ENCODE results near the gene TBX19.

TBX19 gene

GRCh38 chr1:168285521-168285790 lies 4.8 kb downstream of the TBX19 start:
- DNase-seq = no peak

GRCh38 chr1:168285971-168286927 lies 5.6 kb downstream of the TBX19 start:
- no peak for DNase-seq

- no peak for DNase-seq
These were observed 6.6 kb downstream of the TBX19 start for GRCh38 chr1:168287237-168287664.

- DNase-seq = no peak
These were observed 7.8 kb downstream of the TBX19 start for GRCh38 chr1:168288311-168289052.

GRCh38 chr1:168291222-168291837 lies 10.7 kb downstream of the TBX19 start:
- DNase-seq = no peak

GRCh38 chr1:168293356-168293755 lies 12.7 kb downstream of the TBX19 start:
- DNase-seq = no peak

- DNase-seq = no peak
These were observed 14.9 kb downstream of the TBX19 start for GRCh38 chr1:168295411-168296114.

GRCh38 chr1:168297019-168297730 lies 16.5 kb downstream of the TBX19 start:
- DNase-seq = no peak

GRCh38 chr1:168298446-168298845 lies 17.8 kb downstream of the TBX19 start:
- no peak for DNase-seq

GRCh38 chr1:168300626-168301025 lies 19.9 kb downstream of the TBX19 start:
- no peak for DNase-seq

- no peak for DNase-seq
These were observed 21.1 kb downstream of the TBX19 start for GRCh38 chr1:168301664-168302320.

GRCh38 chr1:168303716-168304540 lies 23.3 kb downstream of the TBX19 start:
- DNase-seq = no peak

- no peak for DNase-seq
These were observed 24.2 kb downstream of the TBX19 start for GRCh38 chr1:168304865-168305264.

- no peak for DNase-seq
These were observed 32.3 kb downstream of the TBX19 start for GRCh38 chr1:168312718-168313604.

GRCh38 chr1:168316142-168316541 lies 35.5 kb downstream of the TBX19 start:
- no peak for DNase-seq

- DNase-seq = no peak
These were observed 36.6 kb downstream of the TBX19 start for GRCh38 chr1:168317309-168317708.

- DNase-seq = no peak
These were observed 39.0 kb downstream of the TBX19 start for GRCh38 chr1:168319691-168320090.

GRCh38 chr1:168320149-168320548 lies 39.5 kb downstream of the TBX19 start:
- no peak for DNase-seq

GRCh38 chr1:168320800-168321450 lies 40.2 kb downstream of the TBX19 start:
- DNase-seq = no peak
